HL-60/S4 (cell line): Measurements from ENCODE around the gene CST9L.

Experiments
- in situ Hi-C: fragments of 300-500 bp; cut with MboI; formaldehyde crosslinking; loops from 2 replicates; pipeline ENCODE4 v1.14.3; 2022; ENCODE audit warnings: low sequenced_read_pairs

CST9L gene

DNA sequence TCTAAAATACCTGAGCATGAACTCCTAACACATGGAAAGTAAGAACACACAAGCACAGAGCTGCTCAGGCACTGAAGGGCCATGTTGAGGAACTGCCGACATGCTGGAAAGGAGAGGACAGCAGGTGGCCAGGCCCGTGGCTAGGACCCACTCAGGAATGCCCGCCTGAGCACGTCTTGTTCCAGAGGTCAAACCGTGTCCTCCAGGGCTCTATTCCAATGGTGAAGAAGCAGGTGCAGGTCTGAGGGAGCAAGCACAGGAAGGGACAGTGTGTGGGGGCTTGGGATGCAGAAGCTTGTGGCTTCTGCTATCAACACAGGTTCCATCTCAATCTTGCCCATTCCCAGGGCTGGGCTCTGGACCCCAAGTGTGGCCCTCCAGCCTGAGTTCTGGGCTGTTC lies 20.7 kb downstream of the CST9L start:
- in situ Hi-C loops: no loop called here

DNA sequence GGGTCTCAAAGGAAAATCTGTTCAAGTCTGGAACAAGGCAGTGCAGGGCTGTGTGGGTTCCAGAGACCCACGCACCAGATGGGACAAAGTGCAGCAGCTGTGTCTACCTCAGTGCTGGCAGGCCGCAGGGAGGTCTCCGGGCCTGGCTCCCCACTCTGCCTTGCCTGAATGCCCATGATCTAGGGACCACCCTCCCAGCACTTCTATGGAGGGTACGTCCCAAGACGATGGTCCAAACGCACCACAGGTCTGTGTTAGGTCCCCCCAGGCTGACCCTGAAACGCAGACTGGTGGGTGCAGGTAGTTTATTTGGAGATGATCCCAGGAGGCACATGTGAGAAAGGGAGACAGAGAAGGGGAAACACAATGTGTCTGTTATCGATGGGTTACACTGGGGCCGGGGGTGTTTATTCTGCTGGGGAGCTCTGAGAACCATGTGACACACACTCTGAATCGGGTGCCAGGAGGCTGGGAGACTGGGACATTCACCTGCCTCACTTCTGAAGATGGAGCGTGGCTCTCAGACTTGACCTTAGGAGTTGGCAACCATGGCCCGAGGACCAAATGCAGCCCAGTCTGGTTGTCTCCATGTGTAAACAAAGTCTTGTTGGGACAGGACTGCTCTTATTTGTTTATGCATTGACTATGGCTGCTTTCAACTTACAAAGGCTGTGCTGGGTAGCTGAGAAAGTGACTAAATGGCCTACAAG lies 21.7 kb downstream of the CST9L start:
- in situ Hi-C loops: no loop called here

- in situ Hi-C loops: no loop called here
Measured at GRCh38 chr20:23544133-23544532, 24.2 kb downstream of the CST9L start.

DNA sequence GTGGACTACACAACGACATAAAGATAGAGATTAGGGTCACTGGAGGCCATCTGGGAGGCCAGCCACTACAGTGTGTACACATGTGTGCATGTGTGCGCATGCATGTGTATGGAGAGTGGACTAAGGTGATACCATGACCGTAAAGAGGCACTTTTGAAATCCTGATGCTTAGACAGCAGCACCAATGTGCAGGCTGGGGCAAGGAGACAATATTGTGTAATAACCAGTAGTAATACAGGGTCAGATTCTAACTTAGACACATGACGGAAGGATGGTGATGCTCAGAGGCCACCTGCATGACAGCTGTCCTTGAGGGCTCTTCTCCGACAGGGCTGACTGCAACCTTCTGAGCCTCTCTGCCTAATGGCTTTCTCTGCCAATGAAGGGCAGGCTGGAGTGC lies 25.5 kb downstream of the CST9L start:
- in situ Hi-C loops: no loop called here

DNA sequence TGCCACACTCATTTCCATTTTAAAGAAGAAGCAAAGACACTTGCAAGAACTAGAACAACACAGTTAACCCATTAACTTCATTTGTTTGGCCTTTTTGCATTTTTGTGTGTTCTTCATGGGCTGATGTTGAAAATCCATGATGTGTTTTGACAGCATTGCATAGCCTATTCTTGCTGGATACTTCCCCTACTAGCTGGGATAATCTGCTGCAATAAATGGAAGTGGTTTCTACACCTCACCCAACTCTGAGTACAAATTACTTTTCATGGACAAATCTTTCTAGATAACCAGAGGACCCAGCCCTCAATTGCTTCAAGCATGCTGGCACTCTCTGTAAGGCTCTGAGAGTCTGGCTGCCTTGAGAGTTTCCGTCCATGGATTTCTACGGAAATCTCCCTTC lies 26.5 kb downstream of the CST9L start:
- in situ Hi-C loops: no loop called here

DNA sequence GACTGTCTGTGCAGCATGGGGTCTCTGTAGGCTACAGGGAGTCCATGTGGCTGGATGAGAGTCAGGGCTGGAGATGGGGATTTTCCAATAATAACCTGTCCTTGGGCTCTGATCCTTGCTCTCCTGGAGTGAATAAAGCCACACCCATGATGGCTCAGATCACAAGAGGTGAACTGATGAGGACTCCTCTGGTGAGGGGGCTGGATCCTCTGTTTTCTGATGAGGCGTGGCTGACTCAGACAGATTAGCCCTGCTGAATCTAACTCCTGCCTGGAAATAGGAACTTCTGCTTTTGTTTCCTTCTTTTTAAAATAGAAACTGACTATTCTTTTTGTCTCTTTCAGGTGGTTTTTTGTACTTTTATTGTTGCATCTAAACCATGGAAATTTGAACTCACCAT lies 27.0 kb downstream of the CST9L start:
- in situ Hi-C loops: no loop called here

GRCh38 chr20:23540624-23541023 lies 27.7 kb downstream of the CST9L start:
- in situ Hi-C loops: no loop called here

GRCh38 chr20:23537030-23537429 lies 31.3 kb downstream of the CST9L start:
- in situ Hi-C loops: no loop called here

DNA sequence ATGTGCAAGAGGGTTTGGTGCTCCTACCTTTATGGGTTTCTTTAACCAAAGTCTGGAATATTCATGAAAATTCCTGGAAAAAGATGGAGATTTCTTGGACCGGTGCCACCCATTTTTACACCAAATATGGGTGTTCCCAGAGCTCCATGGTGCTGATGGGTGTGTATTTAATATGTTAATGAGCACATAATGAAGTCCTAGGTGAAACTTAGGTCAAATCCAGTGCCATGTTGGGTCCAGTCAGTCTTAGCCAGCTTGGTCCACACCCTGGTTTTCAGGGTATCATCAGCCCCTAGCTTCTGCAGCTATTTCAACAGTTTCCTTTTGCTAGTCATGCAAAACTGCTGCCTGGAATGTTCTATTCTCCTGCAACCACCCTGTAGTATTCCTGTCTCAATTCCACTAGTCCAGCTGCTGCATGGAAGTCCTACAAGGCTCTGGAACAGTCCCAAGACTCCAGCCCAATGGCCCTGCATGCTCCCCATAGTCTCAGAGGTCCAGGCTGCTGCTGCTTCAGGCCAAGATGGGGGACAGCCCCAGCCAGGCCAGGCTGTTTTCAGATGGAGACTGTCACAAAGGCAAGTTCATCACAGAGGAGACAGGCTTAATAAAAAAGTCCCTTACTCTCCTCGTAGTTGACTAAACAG lies 31.8 kb downstream of the CST9L start:
- in situ Hi-C loops: no loop called here

DNA sequence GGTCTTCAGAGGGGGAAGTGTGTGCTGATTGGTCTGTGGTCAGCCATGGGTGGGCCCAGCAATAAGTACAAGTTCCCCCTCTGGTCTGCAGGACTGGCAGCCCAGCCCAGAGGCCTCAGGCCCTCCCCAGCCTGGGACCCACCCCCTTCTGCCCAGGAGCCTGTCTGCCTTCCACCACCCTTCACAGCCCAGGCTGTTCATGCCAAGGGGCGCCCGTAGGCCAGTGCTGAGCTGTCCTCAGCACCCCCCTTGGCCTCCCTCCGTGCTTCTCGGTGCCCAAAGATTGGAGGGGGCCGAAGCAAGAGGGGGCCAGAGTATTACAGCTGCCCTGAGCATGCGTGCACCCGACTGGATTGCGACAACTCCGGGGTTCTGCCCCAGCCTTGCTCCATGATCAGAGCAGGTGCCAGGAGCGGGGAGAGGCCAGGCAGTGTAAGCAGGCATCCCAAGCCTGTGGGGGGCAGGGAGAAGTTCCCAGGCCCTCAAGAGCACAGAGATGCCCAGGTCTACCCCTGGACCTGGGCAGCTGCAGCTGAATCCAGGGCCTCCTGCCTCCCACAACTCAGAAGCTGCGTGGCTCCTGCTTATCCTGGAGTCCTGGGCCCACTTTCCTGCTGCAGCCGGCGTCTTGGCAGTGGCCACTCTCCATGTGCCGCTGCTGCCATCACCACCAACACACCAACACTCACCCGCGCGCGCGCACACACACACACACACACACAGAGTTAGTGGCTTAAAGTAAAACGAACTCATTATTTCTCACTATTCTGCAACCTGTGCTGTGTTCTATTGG lies 33.3 kb downstream of the CST9L start:
- in situ Hi-C loops: no loop called here

GRCh38 chr20:23533161-23533560 lies 35.1 kb downstream of the CST9L start:
- in situ Hi-C loops: no loop called here

DNA sequence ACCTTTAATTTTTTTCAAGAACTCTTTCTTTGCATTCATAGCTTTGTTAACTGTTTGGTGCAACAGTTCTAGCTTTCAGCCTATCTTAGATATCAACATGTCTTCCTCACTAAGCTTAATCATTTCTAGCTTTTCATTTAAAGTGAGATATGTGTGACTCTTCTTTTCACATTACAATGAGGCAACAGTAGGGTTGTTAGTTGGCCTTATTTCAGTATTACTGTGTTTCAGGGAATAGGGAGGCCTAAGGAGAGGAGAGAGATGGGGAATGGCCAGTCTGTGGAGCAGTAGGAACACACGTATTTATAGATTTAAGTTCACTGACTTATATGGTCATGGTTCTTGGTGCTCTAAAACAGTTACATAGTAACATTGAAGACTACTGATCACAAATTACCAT lies 35.8 kb downstream of the CST9L start:
- in situ Hi-C loops: no loop called here

DNA sequence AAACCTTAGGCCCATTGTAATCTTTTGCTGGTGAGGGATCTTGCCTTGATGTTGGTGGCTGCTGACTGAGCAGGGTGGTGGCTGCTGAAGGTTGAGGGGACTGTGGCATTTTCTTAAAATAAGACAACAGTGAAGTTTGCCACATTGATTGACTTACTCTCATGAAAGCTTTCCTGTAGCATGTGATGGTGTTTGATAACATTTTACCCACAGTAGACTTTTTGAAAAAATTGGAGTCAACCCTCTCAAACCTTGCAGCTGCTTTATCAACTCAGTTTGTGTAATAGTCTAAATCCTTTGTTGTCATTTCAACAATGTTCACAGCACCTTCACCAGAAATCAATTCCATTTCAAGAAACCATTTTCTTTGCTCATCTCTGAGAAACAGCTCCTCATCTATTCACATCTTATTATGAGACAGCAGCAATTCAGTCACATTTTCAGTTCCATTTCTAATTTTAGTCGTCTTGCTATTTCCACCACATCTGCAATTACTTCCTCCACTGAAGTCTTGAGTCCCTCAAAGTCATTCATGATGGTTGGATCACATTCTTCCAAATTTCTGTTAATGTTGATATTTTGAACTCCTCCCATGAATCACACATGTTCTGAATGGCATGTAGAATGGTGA lies 37.2 kb downstream of the CST9L start:
- in situ Hi-C loops: no loop called here

DNA sequence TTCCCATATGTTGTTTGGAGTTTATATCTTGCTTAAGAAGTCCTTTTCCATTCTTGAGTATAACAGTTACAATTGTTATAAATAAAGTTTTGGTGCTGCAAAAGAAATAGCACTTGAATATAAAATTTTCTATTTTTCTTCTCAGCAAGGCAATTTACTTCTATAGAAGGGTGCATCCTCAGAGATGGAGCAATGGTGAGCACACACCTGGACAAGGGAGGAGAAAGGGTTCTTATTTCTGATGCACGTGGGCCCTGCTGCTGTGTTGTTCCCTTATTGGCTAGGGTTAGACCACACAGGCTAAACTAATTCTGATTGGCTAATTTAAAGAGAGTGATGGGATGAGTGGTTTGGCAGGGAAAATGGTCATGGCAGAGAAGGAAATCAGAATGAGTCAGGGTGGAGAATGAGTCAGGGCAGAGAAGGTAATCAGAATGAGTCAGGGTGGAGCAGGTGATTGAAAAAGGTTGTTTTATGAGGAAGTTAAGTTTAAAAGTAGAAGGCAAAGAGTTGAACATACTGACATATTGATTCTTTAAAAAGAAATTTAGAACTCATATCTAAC lies 39.3 kb downstream of the CST9L start:
- in situ Hi-C loops: no loop called here

DNA sequence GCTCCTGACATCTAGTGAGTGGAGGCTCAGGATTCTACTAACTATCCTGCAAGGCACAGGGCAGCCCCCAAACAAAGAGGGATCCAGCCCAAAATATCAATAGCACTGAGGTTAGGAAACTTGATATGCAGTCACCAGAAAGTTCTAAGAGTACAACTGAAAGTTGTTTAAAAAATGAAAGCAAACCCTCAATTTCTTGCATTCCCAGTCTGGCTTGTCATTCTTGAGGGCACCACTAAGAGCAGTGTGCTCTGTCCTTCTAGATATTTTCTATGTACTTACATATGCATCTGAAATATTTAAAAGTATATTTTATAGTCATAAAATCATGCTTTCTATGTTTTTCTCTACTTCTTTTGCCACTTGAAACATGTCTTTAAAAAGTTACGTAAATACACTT lies 41.4 kb downstream of the CST9L start:
- in situ Hi-C loops: no loop called here

DNA sequence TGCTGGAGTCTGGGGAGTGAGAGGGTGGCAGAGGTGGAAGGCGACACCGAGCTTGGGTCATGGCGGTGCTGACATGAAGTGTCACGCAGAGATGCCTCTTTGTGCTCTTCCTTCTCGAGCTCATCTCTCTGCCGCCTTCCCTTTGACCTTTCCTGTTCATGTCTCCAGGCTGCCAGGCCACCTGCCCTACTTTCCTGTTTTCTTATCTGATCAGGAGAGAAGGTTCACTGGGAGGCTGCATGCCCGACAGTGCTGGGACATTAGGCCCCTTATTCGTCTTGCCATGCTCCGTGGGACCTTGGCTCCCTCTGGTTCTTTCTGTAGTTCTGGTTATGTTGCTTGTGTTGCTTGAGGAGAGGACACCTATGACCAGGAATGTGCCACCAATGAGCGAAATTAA lies 44.1 kb downstream of the CST9L start:
- in situ Hi-C loops: no loop called here

DNA sequence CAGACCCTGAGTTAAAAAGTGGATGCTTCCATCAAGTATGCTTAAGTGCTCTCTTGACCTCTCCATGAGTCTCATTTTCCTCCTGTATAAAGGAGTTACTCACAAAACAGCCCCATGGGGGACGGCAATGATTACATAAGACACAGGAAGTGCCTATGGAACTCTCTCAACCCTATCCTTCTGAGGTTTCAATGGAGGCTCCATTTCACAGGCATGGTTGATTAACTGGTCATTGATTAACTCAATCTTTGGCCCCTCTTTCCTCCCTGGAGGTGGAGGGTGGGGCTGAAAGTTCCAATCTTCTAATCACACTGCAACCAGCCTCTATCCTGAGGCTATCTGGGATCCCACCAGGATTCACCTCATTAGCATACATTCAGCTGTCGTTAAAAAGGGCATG lies 48.1 kb downstream of the CST9L start:
- in situ Hi-C loops: no loop called here

DNA sequence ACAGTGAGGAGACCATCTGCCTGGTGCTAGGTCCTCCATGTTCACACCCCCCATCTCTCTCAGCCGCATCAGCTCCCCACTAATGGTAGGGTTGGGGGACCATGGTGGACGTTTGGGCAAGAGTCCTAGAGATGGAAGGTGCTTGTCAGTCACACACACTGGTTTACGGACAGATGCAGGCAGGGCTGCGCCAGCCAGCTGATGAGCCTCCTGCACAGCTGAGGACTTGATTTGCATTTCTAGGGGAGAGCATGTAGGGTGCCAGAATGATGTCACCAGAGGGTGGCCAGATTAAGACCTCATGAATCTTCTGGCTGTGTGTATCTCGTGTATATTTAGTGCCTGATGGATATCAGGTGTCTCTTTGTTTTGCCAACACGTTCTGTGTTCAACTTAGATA lies 48.7 kb downstream of the CST9L start:
- in situ Hi-C loops: no loop called here

GRCh38 chr20:23517719-23518118 lies 50.6 kb downstream of the CST9L start:
- in situ Hi-C loops: no loop called here

DNA sequence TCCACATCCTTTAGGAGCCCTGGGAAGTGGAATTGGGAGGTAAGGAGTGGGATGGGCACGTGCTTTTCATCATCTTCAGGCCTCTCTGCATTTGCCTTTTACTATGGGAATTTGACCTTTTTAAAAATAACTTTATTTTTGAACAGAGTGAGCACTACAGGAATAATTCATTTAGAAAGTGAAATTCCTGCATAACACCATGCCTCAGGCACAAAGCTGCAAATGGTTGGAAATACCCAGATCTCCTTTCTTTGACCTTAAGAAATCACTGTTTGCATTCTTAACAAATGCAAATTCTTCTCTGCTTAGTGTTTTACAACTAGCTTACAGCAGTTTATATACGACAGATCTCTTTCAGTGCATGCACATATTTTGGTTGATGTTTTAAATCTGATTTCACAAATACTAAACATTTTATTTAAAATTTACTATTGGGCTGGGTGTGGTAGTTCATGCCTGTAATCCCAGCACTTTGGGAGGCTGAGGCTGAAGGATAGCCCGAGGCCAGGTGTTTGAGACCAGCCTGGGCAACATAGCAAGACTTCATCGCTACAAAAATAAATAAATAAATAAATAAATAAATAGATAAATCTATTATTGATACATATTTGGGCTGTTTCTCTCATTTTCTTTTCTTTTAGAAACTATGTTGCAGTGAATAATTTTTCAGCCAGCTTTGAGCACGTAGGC lies 52.9 kb downstream of the CST9L start:
- in situ Hi-C loops: no loop called here

DNA sequence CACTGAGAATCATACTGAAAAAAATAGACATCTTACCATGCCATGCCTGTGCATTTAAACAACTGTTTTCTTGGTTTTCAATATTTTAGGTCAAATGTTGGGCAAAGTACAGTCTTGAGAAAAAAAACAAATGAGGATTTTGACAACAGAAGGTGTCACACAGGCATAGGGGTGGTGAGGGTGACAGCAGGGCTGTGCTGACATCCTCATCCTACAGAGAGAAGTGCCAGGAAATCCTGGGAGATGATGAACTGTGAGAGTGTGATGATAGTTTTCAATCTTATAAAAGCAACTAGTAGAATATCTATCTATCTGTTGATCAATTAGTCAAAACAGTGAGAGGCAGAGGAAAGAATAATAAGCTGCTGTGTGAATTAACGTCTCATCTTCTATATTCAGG lies 53.4 kb downstream of the CST9L start:
- in situ Hi-C loops: no loop called here
